NCI-H2196 (cell line): Measurements from ENCODE around the gene NRM.
"Not testable (repeated sequence)": the region's sequence is repeated elsewhere in the genome, so short reads cannot be mapped to it uniquely, and the experiment has no call there.

ENCODE experiments used
- DNase-seq: peaks from one replicate; lab custom pipeline; 2025; ENCODE audit not compliant: unreplicated experiment; lab: John Stamatoyannopoulos, UW

Gene NRM, protein sequence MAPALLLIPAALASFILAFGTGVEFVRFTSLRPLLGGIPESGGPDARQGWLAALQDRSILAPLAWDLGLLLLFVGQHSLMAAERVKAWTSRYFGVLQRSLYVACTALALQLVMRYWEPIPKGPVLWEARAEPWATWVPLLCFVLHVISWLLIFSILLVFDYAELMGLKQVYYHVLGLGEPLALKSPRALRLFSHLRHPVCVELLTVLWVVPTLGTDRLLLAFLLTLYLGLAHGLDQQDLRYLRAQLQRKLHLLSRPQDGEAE

GRCh38 chr6:30690403-30691207 lies at the start of gene NRM:
TSS of gene NRM (minus strand) at chr6:30690984. CDS start at chr6:30690974, 10 bp downstream.
- peak; percentile 84 for DNase-seq

DNA sequence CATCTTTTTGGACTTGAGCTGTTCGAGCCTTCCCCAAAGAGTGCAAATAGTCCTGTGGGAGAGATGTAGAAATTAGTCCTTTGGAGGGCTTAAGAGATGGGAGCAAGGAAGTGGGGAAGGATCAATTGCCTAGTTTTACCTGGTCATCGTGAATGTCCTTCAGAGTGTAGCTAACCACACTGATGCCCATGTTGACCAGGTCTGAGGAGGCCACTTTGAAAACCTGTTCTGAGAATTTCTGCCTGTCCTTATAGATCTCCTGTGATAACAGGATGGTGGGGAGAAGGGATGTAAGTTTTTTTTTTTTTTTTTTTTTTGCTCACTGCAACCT lies 49.7 kb upstream of the NRM start:
- DNase-seq: no peak

- DNase-seq: no peak
Observed at GRCh38 chr6:30738532-30738931, 47.7 kb upstream of the NRM start.

DNA sequence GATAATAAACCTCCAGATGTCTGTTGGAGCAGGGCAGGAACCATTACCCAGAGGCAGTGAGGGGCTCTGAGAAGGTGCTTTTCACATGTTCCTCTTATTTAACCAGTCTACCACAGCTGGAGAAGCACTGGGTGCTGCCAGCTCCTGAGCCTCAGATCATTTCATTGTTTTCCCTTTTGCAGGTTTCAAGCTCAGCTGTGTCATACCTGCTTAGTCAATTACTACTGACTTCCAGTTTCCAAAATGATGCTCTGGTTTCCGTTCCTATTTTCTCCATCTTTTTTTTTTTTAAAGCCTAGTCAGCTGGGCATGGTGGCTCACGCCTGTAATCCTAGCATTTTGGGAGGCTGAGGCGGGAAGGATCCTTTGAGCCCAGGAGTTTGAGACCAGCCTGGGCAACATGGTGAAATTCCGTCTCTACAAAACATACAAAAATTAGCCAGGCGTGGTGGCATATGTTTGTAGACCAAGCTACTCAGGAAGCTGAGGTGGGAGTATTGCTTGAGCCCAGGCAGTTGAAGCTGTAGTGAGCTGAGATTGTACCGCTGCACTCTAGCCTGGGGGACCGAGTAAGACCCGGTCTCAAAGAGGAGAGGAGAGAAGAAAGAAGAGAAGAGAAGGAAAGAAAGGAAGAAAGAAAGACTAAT lies 45.0 kb upstream of the NRM start:
- no peak for DNase-seq

- no peak for DNase-seq
Observed at GRCh38 chr6:30732237-30732943, 41.6 kb upstream of the NRM start.

DNA sequence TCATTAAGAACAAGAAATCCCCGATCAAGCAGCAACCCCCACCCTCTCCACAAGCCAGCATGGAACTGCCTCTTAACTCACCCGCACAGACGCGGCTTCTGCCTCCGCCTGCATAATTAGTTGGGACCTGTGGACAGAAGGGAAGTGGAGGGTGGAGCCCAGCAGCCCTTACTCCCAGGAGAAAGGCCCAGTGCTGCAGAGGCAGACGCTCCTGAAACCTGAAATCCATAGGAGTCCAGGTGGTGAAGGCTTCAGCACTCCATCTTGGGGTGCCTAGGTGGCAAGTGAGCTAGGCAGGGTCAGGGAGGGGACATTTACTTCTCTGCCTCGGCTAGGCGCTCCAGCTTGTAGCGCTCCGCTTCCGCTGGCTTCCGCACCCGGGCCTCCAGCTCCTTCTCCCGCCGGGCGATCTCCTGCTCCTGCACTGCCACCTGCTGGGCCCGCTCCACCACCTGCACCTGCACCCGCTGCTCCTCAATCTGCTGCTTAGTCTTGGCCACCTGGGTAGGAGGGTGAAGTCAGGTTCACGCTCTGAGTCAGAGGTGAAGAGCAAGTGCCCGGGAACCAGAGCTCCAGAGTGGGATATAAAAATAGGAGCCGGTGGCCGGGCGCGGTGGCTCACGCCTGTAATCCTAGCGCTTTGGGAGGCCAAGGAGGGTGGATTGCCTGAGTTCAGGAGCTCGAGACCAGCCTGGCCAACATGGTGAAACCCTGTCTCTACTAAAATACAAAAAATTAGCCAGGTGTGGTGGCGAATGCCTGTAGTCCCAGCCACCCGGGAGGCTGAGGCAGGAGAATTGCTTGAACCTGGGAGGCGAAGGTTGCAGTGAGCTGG lies 40.0 kb upstream of the NRM start:
- peak; percentile 90 for DNase-seq

GRCh38 chr6:30727920-30728553 lies 37.3 kb upstream of the NRM start:
- DNase-seq: no peak

DNA sequence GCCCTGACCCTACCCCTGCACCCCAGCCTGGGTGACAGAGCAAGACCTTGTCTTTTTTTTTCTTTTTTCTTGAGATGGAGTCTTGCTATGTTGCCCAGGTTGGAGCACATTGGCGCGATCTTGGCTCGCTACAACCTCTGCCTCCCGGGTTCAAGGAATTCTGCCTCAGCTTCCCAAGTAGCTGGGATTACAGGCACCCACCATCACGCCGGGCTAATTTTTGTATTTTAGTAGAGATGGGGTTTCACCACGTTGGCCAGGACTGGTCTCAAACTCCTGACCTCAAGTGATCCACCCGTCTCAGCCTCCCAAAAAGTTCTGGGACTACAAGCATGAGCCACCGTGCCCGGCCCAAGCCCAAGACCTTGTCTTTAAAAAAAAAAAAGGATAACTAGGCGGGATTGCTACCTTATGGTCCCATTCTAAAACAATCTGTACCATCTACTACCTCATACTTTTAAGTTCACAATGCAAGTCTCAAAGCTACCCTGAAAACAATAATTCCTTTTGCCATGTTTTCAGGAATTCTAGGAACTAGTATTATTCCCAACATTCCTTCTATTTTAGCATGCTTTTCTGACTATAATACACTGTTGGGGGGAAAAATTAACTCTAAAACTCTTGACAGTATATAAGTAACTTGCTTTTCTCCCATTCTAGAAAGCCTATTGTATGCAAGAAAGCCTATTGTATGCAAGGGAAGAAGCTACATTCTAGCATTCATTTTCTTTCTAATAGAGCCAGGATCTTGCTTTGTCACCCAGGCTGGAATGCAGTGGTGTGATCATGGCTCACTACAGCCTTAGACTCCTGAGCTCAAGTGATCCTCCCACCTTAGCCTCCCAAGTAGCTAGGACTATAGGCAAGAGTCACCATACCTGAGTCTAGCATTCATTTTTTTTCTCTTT lies 36.0 kb upstream of the NRM start:
- no peak for DNase-seq

GRCh38 chr6:30725713-30726505 lies 35.1 kb upstream of the NRM start:
- no peak for DNase-seq

DNA sequence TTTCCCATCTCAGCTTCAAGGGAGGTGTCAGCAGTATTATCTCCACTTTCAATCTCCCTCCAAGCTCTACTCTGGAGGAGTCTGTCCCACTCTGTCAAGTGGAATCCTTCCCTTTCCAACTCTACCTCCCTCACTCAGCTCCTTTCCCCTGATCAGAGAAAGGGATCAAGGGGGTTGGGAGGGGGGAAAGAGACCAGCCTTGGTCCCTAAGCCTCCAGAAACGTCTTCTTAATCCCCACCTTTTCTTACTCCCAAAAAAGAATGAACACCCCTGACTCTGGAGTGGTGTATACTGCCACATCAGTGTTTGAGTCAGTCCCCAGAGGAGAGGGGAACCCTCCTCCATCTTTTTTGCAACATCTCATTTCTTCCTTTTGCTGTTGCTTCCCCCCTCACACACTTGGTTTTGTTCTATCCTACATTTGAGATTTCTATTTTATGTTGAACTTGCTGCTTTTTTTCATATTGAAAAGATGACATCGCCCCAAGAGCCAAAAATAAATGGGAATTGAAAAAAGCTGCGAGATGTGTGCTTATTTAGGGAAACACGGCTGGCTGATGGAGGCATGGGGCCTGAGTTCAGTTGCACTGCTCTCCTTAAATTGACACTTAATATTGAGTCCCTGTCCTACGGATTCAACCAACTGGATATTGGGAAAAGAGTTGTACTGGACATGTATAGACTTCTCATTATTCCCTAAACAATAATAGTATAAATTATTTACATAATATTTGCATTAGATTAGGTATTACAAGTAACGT lies 34.3 kb upstream of the NRM start:
- no peak for DNase-seq

DNA sequence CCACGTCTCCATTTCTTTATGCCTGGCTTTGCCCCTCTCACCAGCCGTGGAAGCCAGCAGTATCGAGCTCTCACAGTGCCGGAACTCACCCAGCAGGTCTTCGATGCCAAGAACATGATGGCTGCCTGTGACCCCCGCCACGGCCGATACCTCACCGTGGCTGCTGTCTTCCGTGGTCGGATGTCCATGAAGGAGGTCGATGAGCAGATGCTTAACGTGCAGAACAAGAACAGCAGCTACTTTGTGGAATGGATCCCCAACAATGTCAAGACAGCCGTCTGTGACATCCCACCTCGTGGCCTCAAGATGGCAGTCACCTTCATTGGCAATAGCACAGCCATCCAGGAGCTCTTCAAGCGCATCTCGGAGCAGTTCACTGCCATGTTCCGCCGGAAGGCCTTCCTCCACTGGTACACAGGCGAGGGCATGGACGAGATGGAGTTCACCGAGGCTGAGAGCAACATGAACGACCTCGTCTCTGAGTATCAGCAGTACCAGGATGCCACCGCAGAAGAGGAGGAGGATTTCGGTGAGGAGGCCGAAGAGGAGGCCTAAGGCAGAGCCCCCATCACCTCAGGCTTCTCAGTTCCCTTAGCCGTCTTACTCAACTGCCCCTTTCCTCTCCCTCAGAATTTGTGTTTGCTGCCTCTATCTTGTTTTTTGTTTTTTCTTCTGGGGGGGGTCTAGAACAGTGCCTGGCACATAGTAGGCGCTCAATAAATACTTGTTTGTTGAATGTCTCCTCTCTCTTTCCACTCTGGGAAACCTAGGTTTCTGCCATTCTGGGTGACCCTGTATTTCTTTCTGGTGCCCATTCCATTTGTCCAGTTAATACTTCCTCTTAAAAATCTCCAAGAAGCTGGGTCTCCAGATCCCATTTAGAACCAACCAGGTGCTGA lies 33.3 kb upstream of the NRM start:
- not testable (repeated sequence) for DNase-seq

DNA sequence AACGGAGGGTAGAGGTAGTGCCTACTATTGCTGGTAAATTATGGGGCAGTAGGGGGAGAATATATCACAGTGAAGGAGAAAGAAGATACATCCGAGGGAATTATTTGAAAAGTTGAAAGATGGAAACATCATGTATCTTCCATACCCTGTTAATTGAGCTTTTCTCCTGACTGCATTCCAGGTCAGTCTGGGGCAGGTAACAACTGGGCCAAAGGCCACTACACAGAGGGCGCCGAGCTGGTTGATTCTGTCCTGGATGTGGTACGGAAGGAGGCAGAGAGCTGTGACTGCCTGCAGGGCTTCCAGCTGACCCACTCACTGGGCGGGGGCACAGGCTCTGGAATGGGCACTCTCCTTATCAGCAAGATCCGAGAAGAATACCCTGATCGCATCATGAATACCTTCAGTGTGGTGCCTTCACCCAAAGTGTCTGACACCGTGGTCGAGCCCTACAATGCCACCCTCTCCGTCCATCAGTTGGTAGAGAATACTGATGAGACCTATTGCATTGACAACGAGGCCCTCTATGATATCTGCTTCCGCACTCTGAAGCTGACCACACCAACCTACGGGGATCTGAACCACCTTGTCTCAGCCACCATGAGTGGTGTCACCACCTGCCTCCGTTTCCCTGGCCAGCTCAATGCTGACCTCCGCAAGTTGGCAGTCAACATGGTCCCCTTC lies 32.5 kb upstream of the NRM start:
- DNase-seq: not testable (repeated sequence)

DNA sequence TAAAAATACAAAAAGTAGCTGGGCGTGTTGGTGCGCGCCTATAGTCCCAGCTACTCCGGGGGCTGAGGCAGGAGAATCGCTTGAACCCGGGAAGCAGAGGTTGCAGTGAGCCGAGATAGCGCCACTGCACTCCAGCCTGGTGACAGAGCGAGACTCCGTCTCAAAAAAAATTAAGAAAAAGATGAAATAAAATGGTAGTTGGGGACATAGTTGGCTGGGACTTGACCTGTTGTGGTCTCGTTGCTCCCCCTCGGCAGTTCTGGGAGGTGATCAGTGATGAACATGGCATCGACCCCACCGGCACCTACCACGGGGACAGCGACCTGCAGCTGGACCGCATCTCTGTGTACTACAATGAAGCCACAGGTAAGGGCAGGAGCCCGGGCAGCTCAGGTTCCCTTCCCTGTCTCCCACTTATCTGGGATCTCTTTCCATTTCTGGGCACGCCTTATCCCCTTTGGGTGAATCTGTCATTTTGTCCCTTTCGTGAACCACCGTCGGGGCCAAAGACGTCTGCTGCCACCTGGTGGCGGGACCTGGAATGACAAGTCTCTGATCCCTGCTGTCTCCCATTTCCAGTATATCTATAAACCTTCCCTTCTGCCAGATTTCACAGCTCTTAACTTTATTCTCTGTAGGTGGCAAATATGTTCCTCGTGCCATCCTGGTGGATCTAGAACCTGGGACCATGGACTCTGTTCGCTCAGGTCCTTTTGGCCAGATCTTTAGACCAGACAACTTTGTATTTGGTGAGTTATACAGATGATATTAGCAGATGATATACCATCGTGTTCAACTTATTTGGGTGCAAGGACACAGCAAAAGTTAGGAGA lies 31.7 kb upstream of the NRM start:
- DNase-seq: peak; percentile 75

- DNase-seq: not testable (repeated sequence)
Observed at GRCh38 chr6:30722025-30722279, 31.2 kb upstream of the NRM start.
